Measurements from ENCODE around the gene RGS3.
A peak's percentile ranks its signal among the peaks of the same experiment; 100 is the strongest.

Gene RGS3

GRCh38 chr9:113532809-113533190 is 69.3 kb downstream of the RGS3 start:
- no peak overlapping the region for H3K4me3 Mint-ChIP-seq
- no peaks in the 10 kb centered on the region for H3K9me3 Mint-ChIP-seq
- H3K27ac Mint-ChIP-seq = no peak overlapping the region
- H3K36me3 Mint-ChIP-seq (ENCODE audit: low read depth) = no peaks in the 10 kb centered on the region
- peaks cover 28% of the 10 kb centered on the region for H3K4me1 Mint-ChIP-seq
- TF ChIP-seq CTCF (IDR thresholded peaks at IDR 0.05; ENCODE audit: unreplicated experiment in 3 of 3) = no peak
- no peaks in the 10 kb centered on the region for H3K27me3 Mint-ChIP-seq (ENCODE audit: low read depth)

GRCh38 chr9:113533335-113534225 is 70.1 kb downstream of the RGS3 start:
- H3K36me3 Mint-ChIP-seq (ENCODE audit: low read depth) = no peaks in the 10 kb centered on the region
- H3K4me1 Mint-ChIP-seq = peaks cover 27% of the 10 kb centered on the region
- no peaks in the 10 kb centered on the region for H3K9me3 Mint-ChIP-seq
- H3K27ac Mint-ChIP-seq = peak overlapping the region in 1 of 3 experiments; percentile 17
- no peak overlapping the region for H3K4me3 Mint-ChIP-seq
- peaks cover 2% of the 10 kb centered on the region for H3K27me3 Mint-ChIP-seq (ENCODE audit: low read depth)
- TF ChIP-seq CTCF (IDR thresholded peaks at IDR 0.05; ENCODE audit: unreplicated experiment in 3 of 3) = no peak

GRCh38 chr9:113535756-113536155 is 72.2 kb downstream of the RGS3 start:
- H3K4me3 Mint-ChIP-seq = no peak overlapping the region
- no peaks in the 10 kb centered on the region for H3K9me3 Mint-ChIP-seq
- H3K36me3 Mint-ChIP-seq (ENCODE audit: low read depth) = no peaks in the 10 kb centered on the region
- H3K27ac Mint-ChIP-seq = peak overlapping the region in 2 of 3 experiments; percentile 41 to 55
- peaks cover 31% of the 10 kb centered on the region for H3K4me1 Mint-ChIP-seq
- peaks cover 4% of the 10 kb centered on the region for H3K27me3 Mint-ChIP-seq (ENCODE audit: low read depth)
- no peak for TF ChIP-seq CTCF (IDR thresholded peaks at IDR 0.05; ENCODE audit: unreplicated experiment in 3 of 3)

- Mint-ChIP-seq H3K9me3 (no peaks in the 10 kb centered on the region), H3K4me3 (no peak overlapping the region), H3K4me1 (peaks cover 31% of the 10 kb centered on the region), H3K27ac (peak overlapping the region in 2 of 3 experiments; percentile 33 to 55), H3K36me3 (ENCODE audit: low read depth) (no peaks in the 10 kb centered on the region), H3K27me3 (ENCODE audit: low read depth) (peaks cover 4% of the 10 kb centered on the region)
- TF ChIP-seq CTCF (IDR thresholded peaks at IDR 0.05; ENCODE audit: unreplicated experiment in 3 of 3) = no peak
These were observed 72.6 kb downstream of the RGS3 start for GRCh38 chr9:113536166-113536482.

GRCh38 chr9:113536483-113537228 is 73.1 kb downstream of the RGS3 start:
- no peak overlapping the region for H3K4me3 Mint-ChIP-seq
- peak overlapping the region; percentile 27 to 59 (median 33) for H3K27ac Mint-ChIP-seq
- peaks cover 29% of the 10 kb centered on the region for H3K4me1 Mint-ChIP-seq
- no peaks in the 10 kb centered on the region for H3K9me3 Mint-ChIP-seq
- peaks cover 4% of the 10 kb centered on the region for H3K27me3 Mint-ChIP-seq (ENCODE audit: low read depth)
- no peaks in the 10 kb centered on the region for H3K36me3 Mint-ChIP-seq (ENCODE audit: low read depth)
- TF ChIP-seq CTCF (IDR thresholded peaks at IDR 0.05; ENCODE audit: unreplicated experiment in 3 of 3) = no peak
